ENCODE results near the gene IMMT. TPM values are rescaled to one million over a fixed set of nuclear protein-coding genes. Genes with fewer than 3 reads are reported as not detected.

The IMMT gene
- polyA plus RNA-seq, 1 donor from 2014 or later = 45.9 TPM

- no peaks in the 10 kb centered on the region for H3F3A ChIP-seq (ENCODE audit: insufficient read depth, low read length, poor library complexity, severe bottlenecking)
- TF ChIP-seq MXI1 (conservative IDR thresholded peaks at IDR 0.05; ENCODE audit: poor library complexity, severe bottlenecking) (no peak), EZH2 (IDR thresholded peaks at IDR 0.05; ENCODE audit: borderline replicate concordance, insufficient read depth, low read length, poor library complexity, severe bottlenecking) (no peak), TAF1 (IDR thresholded peaks at IDR 0.05; ENCODE audit: low read depth) (no peak), EP300 (conservative IDR thresholded peaks at IDR 0.05; ENCODE audit: poor library complexity, severe bottlenecking) (no peak), CTCF (IDR thresholded peaks at IDR 0.05; ENCODE audit: poor library complexity, severe bottlenecking) (no peak), REST (IDR thresholded peaks at IDR 0.05; ENCODE audit: borderline replicate concordance) (no peak), SMC3 (conservative IDR thresholded peaks at IDR 0.05; ENCODE audit: poor library complexity) (no peak), RAD21 (conservative IDR thresholded peaks at IDR 0.05) (no peak), POLR2AphosphoS5 (IDR thresholded peaks at IDR 0.05) (no peak)
- no peak overlapping the region for H2AFZ ChIP-seq (ENCODE audit: low read depth, low read length)
- no peak overlapping the region for H3K4me2 ChIP-seq (ENCODE audit: low read length)
- no peak overlapping the region for H3K9ac ChIP-seq (ENCODE audit: low read length)
- no peaks in the 10 kb centered on the region for H3K36me3 ChIP-seq (ENCODE audit: insufficient read depth, low read length)
- no peaks in the 10 kb centered on the region for H3K9me2 ChIP-seq (ENCODE audit: insufficient read depth, low read length)
- peaks cover 11% of the 10 kb centered on the region for H3K79me2 ChIP-seq (replicated peaks; ENCODE audit: insufficient read depth, low read length)
- H3K27ac ChIP-seq (ENCODE audit: low read length) = no peak overlapping the region
- no peaks in the 10 kb centered on the region for H3K27me3 ChIP-seq (ENCODE audit: insufficient read depth, low read depth, low read length)
- no peak overlapping the region for H3K4me3 ChIP-seq (ENCODE audit: low read length)
- no peaks in the 10 kb centered on the region for H3K9me3 ChIP-seq (ENCODE audit: low read length)
- H4K20me1 ChIP-seq (ENCODE audit: insufficient read depth) = no peaks in the 10 kb centered on the region
Observed at GRCh38 chr2:86204458-86204857, 9.2 kb upstream of the IMMT start.

GRCh38 chr2:86203614-86204013 lies 8.4 kb upstream of the IMMT start:
- H3K27me3 ChIP-seq (ENCODE audit: insufficient read depth, low read depth, low read length) = no peaks in the 10 kb centered on the region
- no peaks in the 10 kb centered on the region for H3F3A ChIP-seq (ENCODE audit: insufficient read depth, low read length, poor library complexity, severe bottlenecking)
- H3K9me2 ChIP-seq (ENCODE audit: insufficient read depth, low read length) = no peaks in the 10 kb centered on the region
- no peaks in the 10 kb centered on the region for H3K9me3 ChIP-seq (ENCODE audit: low read length)
- H2AFZ ChIP-seq (ENCODE audit: low read depth, low read length) = no peak overlapping the region
- no peak for TF ChIP-seq EZH2 (IDR thresholded peaks at IDR 0.05; ENCODE audit: borderline replicate concordance, insufficient read depth, low read length, poor library complexity, severe bottlenecking)
- no peak for TF ChIP-seq EP300 (conservative IDR thresholded peaks at IDR 0.05; ENCODE audit: poor library complexity, severe bottlenecking)
- no peak for TF ChIP-seq SMC3 (conservative IDR thresholded peaks at IDR 0.05; ENCODE audit: poor library complexity)
- no peak for TF ChIP-seq POLR2AphosphoS5 (IDR thresholded peaks at IDR 0.05)
- no peak for TF ChIP-seq TAF1 (IDR thresholded peaks at IDR 0.05; ENCODE audit: low read depth)
- TF ChIP-seq RAD21 (conservative IDR thresholded peaks at IDR 0.05) = no peak
- no peak overlapping the region for H3K4me2 ChIP-seq (ENCODE audit: low read length)
- H3K9ac ChIP-seq (ENCODE audit: low read length) = no peak overlapping the region
- H3K27ac ChIP-seq (ENCODE audit: low read length) = no peak overlapping the region
- H4K20me1 ChIP-seq (ENCODE audit: insufficient read depth) = no peaks in the 10 kb centered on the region
- no peak overlapping the region for H3K4me3 ChIP-seq (ENCODE audit: low read length)
- peaks cover 11% of the 10 kb centered on the region for H3K79me2 ChIP-seq (replicated peaks; ENCODE audit: insufficient read depth, low read length)
- H3K36me3 ChIP-seq (ENCODE audit: insufficient read depth, low read length) = no peaks in the 10 kb centered on the region

Data from neural cell (in vitro differentiated cells).